Upper lobe of left lung (tissue), 4 donors: ENCODE data around the gene RTL1.

Source experiments
- CTCF ChIP-seq, 6 experiments: fragments of 450-650 bp in 4 of 6; fragments of 200-600 bp in 2 of 6; sonication (generic) in 2 of 6; IDR thresholded peaks; one replicate each; pipeline ENCODE4 v1.5.1; 2016 to 2019; ENCODE audit warnings: antibody characterized with exemption in 6 of 6
- POLR2A ChIP-seq, 4 donors: fragments of 450-650 bp; IDR thresholded peaks; one replicate each; pipeline ENCODE4 v1.5.1; 2016 to 2017; ENCODE audit warnings: antibody characterized with exemption in 4 of 4, mild to moderate bottlenecking in 2 of 4
- POLR2AphosphoS5 ChIP-seq, 2 donors: sonication (generic); formaldehyde crosslinking; IDR thresholded peaks; one replicate each; pipeline ENCODE4 v1.5.1; 2017; ENCODE audit warnings: antibody characterized with exemption in 2 of 2

- TF ChIP-seq CTCF (IDR thresholded peaks at IDR 0.05) (no peak), POLR2A (IDR thresholded peaks at IDR 0.05) (no peak), POLR2AphosphoS5 (IDR thresholded peaks at IDR 0.05) (no peak)
Measured at GRCh38 chr14:100950024-100950423, 46.5 kb upstream of the RTL1 start.
